Panc1 (cell line): ENCODE data around the gene ALDH7A1. TPM values are rescaled to one million over a fixed set of nuclear protein-coding genes. Genes with fewer than 3 reads are reported as not detected.

Experiments used
- ATAC-seq: fragments of 200-7000 bp; cut with Tn5 transposase; 2 replicates; pipeline ENCODE4 v1.9.1; 2020; ENCODE audit warnings: mild to moderate bottlenecking, moderate library complexity
- BruUV-seq: library from RNA; stranded (reverse); fragments of 400-500 nt; replicated peaks from 2 replicates; lab custom pipeline; 2021; lab: Mats Ljungman, UMichigan
- CTCF ChIA-PET: fragments of 300-600 bp; sonication (Branson Sonifier 250); formaldehyde crosslinking; loops from one replicate; lab custom pipeline; 2022; ENCODE audit warnings: antibody characterized with exemption; lab: Charles Lee
- POLR2A ChIA-PET: fragments of 300-600 bp; sonication (Branson Sonifier 250); formaldehyde crosslinking; loops from one replicate; lab custom pipeline; 2022; ENCODE audit warnings: antibody characterized with exemption; lab: Charles Lee
- DNase-seq: peaks from one replicate; pipeline ENCODE4 v3.0.0-alpha.2; 2010; ENCODE audit warnings: low read depth, low spot score
- H3K27ac ChIP-seq: 2 replicates; pipeline ENCODE4 v1.5.1; 2011; ENCODE audit warnings: mild to moderate bottlenecking, low read length, inconsistent platforms
- H3K27me3 ChIP-seq: fragments of 200-500 bp; sonication (Bioruptor generic); 2 replicates; pipeline ENCODE4 v1.6.0; 2014; ENCODE audit warnings: low read length, inconsistent platforms; ENCODE audit not compliant: control insufficient read depth, insufficient read depth
- H3K36me3 ChIP-seq: fragments of 200-500 bp; sonication (Bioruptor generic); 2 replicates; pipeline ENCODE4 v1.5.1; 2014; ENCODE audit warnings: inconsistent platforms, mild to moderate bottlenecking, low read length, moderate library complexity; ENCODE audit not compliant: control insufficient read depth, insufficient read depth
- H3K4me1 ChIP-seq: 2 replicates; pipeline ENCODE4 v1.5.1; 2011; ENCODE audit warnings: inconsistent platforms, mild to moderate bottlenecking, low read length, moderate library complexity; ENCODE audit not compliant: control insufficient read depth, insufficient read depth
- H3K4me3 ChIP-seq, 2 experiments: 2 replicates each; pipeline ENCODE4 v1.5.1; 2011 to 2012; ENCODE audit warnings: low read depth in 2 of 2, low read length in 2 of 2, mild to moderate bottlenecking in 2 of 2, inconsistent platforms in 1 of 2, moderate library complexity in 1 of 2
- H3K9me3 ChIP-seq: fragments of 200-500 bp; sonication (Bioruptor generic); 2 replicates; pipeline ENCODE4 v1.5.1; 2014; ENCODE audit warnings: low read depth, mild to moderate bottlenecking, inconsistent platforms, low read length, moderate library complexity; ENCODE audit not compliant: control insufficient read depth, insufficient read depth
- POLR2AphosphoS5 ChIP-seq: IDR thresholded peaks from 2 replicates; pipeline ENCODE4 v1.6.1; 2012; ENCODE audit warnings: mild to moderate bottlenecking, low read depth, low read length, moderate library complexity
- SIN3A ChIP-seq: IDR thresholded peaks from 2 replicates; pipeline ENCODE4 v1.6.1; 2012; ENCODE audit warnings: low read depth, mild to moderate bottlenecking, low read length, moderate library complexity, borderline replicate concordance; ENCODE audit not compliant: insufficient read depth
- TCF7L2 ChIP-seq: IDR thresholded peaks from 2 replicates; pipeline ENCODE4 v1.6.1; 2011; ENCODE audit warnings: mild to moderate bottlenecking, low read depth, low read length, inconsistent platforms
- in situ Hi-C: cut with HindIII; loops from 2 replicates; pipeline ENCODE4 v1.10.0; 2016; ENCODE audit warnings: low sequenced_read_pairs, low pct_unique_long_range_greater_than_20kb
- intact Hi-C: fragments of 100-400 bp; cut with micrococcal nuclease; formaldehyde crosslinking; loops from one replicate; pipeline ENCODE4 v1.10.0; 2022; ENCODE audit not compliant: unreplicated experiment
- total RNA-seq: library from RNA; stranded (reverse); gene quantifications from one replicate; pipeline ENCODE4 v1.2.1, GENCODE V29; 2021; ENCODE audit not compliant: unreplicated experiment
- TF ChIP-seq, protein P1 (sequence below), 2 experiments: IDR thresholded peaks; 2 replicates each; pipeline ENCODE4 v1.6.1; 2011 to 2012; ENCODE audit warnings: low read depth in 2 of 2, control low read depth in 1 of 2, low read length in 1 of 2, mild to moderate bottlenecking in 1 of 2, moderate library complexity in 1 of 2; ENCODE audit not compliant: insufficient read depth in 1 of 2
- TF ChIP-seq, protein P2 (sequence below): fragments of 450-650 bp; IDR thresholded peaks from 2 replicates; pipeline ENCODE4 v1.5.1; 2017; ENCODE audit warnings: mild to moderate bottlenecking

ALDH7A1 gene
- total RNA-seq, 1 experiment from 2014 or later, result 52.9 TPM

DNA sequence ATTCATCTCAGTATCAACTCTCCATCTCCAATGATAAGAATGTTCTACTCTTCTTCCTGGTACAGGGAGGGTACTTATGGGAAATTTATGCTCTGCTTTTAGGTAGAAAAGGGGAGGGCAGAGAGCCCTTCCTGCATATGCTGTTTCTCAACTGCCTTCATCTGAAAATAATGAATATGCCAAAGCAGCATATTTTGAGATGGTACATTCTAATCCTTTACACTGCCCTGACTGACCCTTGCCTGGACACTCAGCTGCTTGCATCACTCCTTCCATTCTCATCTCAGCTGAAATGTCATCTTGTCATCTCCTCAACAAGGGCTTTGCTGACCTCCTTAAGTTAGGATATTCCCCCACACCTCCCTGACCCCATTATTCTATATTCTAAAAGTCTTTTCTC, 68.5 kb downstream of the ALDH7A1 start:
- Histone ChIP-seq H3K27ac (no peak overlapping the region), H3K36me3 (no peaks in the 10 kb centered on the region), H3K27me3 (no peaks in the 10 kb centered on the region), H3K4me1 (no peaks in the 10 kb centered on the region), H3K4me3 (no peak overlapping the region), H3K9me3 (peaks cover 3% of the 10 kb centered on the region; the same call in 1 of the 2 replicates)
- intact Hi-C loops (no loop called here), in situ Hi-C loops (loop anchor here (25.0 kb wide), 1 partner anchor 164 kb away; no protein-coding TSS in a partner anchor)
- ChIA-PET POLR2A (no interaction called here), CTCF (no interaction called here)
- BruUV-seq, result no TSS peak
- DNase-seq (no peak), ATAC-seq (no peak)
- TF ChIP-seq SIN3A, result no peak
- TF ChIP-seq, protein P1, sequence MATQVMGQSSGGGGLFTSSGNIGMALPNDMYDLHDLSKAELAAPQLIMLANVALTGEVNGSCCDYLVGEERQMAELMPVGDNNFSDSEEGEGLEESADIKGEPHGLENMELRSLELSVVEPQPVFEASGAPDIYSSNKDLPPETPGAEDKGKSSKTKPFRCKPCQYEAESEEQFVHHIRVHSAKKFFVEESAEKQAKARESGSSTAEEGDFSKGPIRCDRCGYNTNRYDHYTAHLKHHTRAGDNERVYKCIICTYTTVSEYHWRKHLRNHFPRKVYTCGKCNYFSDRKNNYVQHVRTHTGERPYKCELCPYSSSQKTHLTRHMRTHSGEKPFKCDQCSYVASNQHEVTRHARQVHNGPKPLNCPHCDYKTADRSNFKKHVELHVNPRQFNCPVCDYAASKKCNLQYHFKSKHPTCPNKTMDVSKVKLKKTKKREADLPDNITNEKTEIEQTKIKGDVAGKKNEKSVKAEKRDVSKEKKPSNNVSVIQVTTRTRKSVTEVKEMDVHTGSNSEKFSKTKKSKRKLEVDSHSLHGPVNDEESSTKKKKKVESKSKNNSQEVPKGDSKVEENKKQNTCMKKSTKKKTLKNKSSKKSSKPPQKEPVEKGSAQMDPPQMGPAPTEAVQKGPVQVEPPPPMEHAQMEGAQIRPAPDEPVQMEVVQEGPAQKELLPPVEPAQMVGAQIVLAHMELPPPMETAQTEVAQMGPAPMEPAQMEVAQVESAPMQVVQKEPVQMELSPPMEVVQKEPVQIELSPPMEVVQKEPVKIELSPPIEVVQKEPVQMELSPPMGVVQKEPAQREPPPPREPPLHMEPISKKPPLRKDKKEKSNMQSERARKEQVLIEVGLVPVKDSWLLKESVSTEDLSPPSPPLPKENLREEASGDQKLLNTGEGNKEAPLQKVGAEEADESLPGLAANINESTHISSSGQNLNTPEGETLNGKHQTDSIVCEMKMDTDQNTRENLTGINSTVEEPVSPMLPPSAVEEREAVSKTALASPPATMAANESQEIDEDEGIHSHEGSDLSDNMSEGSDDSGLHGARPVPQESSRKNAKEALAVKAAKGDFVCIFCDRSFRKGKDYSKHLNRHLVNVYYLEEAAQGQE (IDR thresholded peaks at IDR 0.05; ENCODE audit: insufficient read depth in 1 of 2, low read depth in 2 of 2, low read length in 1 of 2), result no peak
- TF ChIP-seq, protein P2, sequence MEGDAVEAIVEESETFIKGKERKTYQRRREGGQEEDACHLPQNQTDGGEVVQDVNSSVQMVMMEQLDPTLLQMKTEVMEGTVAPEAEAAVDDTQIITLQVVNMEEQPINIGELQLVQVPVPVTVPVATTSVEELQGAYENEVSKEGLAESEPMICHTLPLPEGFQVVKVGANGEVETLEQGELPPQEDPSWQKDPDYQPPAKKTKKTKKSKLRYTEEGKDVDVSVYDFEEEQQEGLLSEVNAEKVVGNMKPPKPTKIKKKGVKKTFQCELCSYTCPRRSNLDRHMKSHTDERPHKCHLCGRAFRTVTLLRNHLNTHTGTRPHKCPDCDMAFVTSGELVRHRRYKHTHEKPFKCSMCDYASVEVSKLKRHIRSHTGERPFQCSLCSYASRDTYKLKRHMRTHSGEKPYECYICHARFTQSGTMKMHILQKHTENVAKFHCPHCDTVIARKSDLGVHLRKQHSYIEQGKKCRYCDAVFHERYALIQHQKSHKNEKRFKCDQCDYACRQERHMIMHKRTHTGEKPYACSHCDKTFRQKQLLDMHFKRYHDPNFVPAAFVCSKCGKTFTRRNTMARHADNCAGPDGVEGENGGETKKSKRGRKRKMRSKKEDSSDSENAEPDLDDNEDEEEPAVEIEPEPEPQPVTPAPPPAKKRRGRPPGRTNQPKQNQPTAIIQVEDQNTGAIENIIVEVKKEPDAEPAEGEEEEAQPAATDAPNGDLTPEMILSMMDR, result no peak
- TF ChIP-seq TCF7L2, result no peak
- TF ChIP-seq POLR2AphosphoS5, result no peak

DNA sequence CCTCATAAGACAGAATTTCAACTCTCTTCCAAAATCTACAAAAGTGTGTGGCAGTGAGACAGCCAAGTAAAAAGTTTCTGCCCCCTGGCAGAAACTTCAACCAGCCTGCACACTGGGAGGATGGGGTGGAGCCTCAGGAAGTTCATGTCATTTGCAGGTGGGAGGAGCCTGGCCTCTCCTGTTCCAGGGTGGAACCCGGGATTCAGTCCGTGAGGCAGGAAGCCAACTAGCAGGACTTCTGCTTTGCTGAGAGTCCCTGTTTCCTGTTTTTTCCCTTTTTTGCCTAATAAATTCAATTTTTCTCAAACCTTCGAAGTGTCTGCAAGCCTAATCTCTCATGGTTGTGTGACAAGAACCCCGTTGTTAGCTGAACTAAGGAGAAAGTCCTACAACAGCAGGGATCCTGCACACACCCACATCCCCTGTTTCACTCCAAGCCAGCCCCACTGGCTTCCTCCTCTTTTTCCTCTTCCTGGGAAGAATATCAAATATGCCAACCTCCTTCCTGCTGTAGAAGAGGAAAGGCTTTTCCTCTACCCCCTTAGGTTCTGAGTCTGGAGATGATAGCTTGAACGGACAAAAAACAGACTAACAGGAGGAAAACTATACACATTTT, 69.3 kb downstream of the ALDH7A1 start:
- BruUV-seq, result no TSS peak
- ChIA-PET CTCF (no interaction called here), POLR2A (no interaction called here)
- H3K9me3 ChIP-seq, result peaks cover 3% of the 10 kb centered on the region; the same call in 1 of the 2 replicates
- intact Hi-C loops, result no loop called here
- no peak overlapping the region for H3K27ac ChIP-seq
- ATAC-seq (no peak), DNase-seq (no peak)
- no peaks in the 10 kb centered on the region for H3K27me3 ChIP-seq
- TF ChIP-seq TCF7L2, result no peak
- TF ChIP-seq, protein P1 (IDR thresholded peaks at IDR 0.05; ENCODE audit: insufficient read depth in 1 of 2, low read depth in 2 of 2, low read length in 1 of 2), result no peak
- no peak for TF ChIP-seq SIN3A
- no peak for TF ChIP-seq POLR2AphosphoS5
- TF ChIP-seq, protein P2, result no peak
- H3K4me3 ChIP-seq, result no peak overlapping the region
- no peaks in the 10 kb centered on the region for H3K4me1 ChIP-seq
- H3K36me3 ChIP-seq, result no peaks in the 10 kb centered on the region
- in situ Hi-C loops, result loop anchor here (25.0 kb wide), 1 partner anchor 163 kb away; no protein-coding TSS in a partner anchor
